Measurements from ENCODE around the gene FERMT2.

Gene FERMT2

GRCh38 chr14:52863334-52863700 is 87.5 kb downstream of the FERMT2 start:
- no peak for DNase-seq (ENCODE audit: low read depth)

- DNase-seq (ENCODE audit: low read depth): no peak
Measured at GRCh38 chr14:52862632-52863333, 88.1 kb downstream of the FERMT2 start.

GRCh38 chr14:52861403-52861802 is 89.4 kb downstream of the FERMT2 start:
- no peak for DNase-seq (ENCODE audit: low read depth)

GRCh38 chr14:52860910-52861309 is 89.9 kb downstream of the FERMT2 start:
- DNase-seq (ENCODE audit: low read depth): no peak

GRCh38 chr14:52860209-52860608 is 90.6 kb downstream of the FERMT2 start:
- no peak for DNase-seq (ENCODE audit: low read depth)

- no peak for DNase-seq (ENCODE audit: low read depth)
Measured at GRCh38 chr14:52856139-52856538, 94.7 kb downstream of the FERMT2 start.

- no peak for DNase-seq (ENCODE audit: low read depth)
Measured at GRCh38 chr14:52853522-52853854, 97.4 kb downstream of the FERMT2 start.

GRCh38 chr14:52852810-52853521 is 97.9 kb downstream of the FERMT2 start:
- DNase-seq (ENCODE audit: low read depth): no peak

- DNase-seq (ENCODE audit: low read depth): no peak
Measured at GRCh38 chr14:52850451-52850909, 100.4 kb downstream of the FERMT2 start.

GRCh38 chr14:52848626-52849025 is 102.2 kb downstream of the FERMT2 start:
- no peak for DNase-seq (ENCODE audit: low read depth)

- DNase-seq (ENCODE audit: low read depth): no peak
Measured at GRCh38 chr14:52846591-52846990, 104.3 kb downstream of the FERMT2 start.

GRCh38 chr14:52845081-52845480 is 105.8 kb downstream of the FERMT2 start:
- no peak for DNase-seq (ENCODE audit: low read depth)

- no peak for DNase-seq (ENCODE audit: low read depth)
Measured at GRCh38 chr14:52844262-52845060, 106.4 kb downstream of the FERMT2 start.

GRCh38 chr14:52840877-52841276 is 110.0 kb downstream of the FERMT2 start:
- peak; percentile 48 for DNase-seq (ENCODE audit: low read depth)

- no peak for DNase-seq (ENCODE audit: low read depth)
Measured at GRCh38 chr14:52837451-52837850, 113.4 kb downstream of the FERMT2 start.

GRCh38 chr14:52836063-52836462 is 114.8 kb downstream of the FERMT2 start:
- no peak for DNase-seq (ENCODE audit: low read depth)

- peak; percentile 57 for DNase-seq (ENCODE audit: low read depth)
Measured at GRCh38 chr14:52835122-52835903, 115.5 kb downstream of the FERMT2 start.

- peak; percentile 93 for DNase-seq (ENCODE audit: low read depth)
Measured at GRCh38 chr14:52834440-52834842, 116.4 kb downstream of the FERMT2 start.

- DNase-seq (ENCODE audit: low read depth): no peak
Measured at GRCh38 chr14:52833891-52834290, 117.0 kb downstream of the FERMT2 start.

GRCh38 chr14:52829527-52830185 is 121.2 kb downstream of the FERMT2 start:
- no peak for DNase-seq (ENCODE audit: low read depth)

GRCh38 chr14:52827426-52827825 is 123.4 kb downstream of the FERMT2 start:
- DNase-seq (ENCODE audit: low read depth): no peak

- no peak for DNase-seq (ENCODE audit: low read depth)
Measured at GRCh38 chr14:52825085-52825484, 125.8 kb downstream of the FERMT2 start.

Data from HS-27A (cell line).